ENCODE data around the gene ZNF318.
"Not testable (repeated sequence)": the region's sequence is repeated elsewhere in the genome, so short reads cannot be mapped to it uniquely, and the experiment has no call there.

The ZNF318 gene

DNA sequence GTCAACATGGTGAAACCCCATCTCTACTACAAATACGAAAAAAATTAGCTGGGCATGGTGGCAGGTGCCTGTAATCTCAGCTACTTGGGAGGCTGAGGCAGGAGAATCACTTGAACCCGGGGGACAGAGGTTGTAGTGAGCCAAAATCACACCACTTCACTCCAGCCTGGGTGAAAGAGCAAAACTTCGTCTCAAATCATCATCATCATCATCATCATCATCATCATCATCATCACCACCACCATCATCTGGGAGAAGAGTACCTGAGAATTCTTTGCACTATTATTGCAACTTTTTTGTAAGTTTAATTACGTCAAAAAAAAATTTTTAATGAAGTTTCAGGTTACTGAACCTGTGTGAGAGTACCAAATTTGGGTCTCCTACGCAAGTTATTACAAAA, 17.5 kb downstream of the ZNF318 start:
- H4K91ac ChIP-seq (ENCODE audit: low read length); DNase-seq; H3K14ac ChIP-seq (ENCODE audit: low read length in 2 of 2); H2AFZ ChIP-seq (ENCODE audit: low read depth, low read length); H2BK12ac ChIP-seq (ENCODE audit: low read length in 2 of 2); H3K79me1 ChIP-seq (replicated peaks; ENCODE audit: low read length, poor library complexity, severe bottlenecking); H2BK120ac ChIP-seq (ENCODE audit: low read depth, low read length); H3K18ac ChIP-seq (ENCODE audit: low read depth in 1 of 2, low read length in 2 of 2); H3K4me3 ChIP-seq (ENCODE audit: insufficient read depth in 1 of 2, low read depth in 1 of 2, low read length in 2 of 2); H3K4me1 ChIP-seq (ENCODE audit: control insufficient read depth, insufficient read depth, low read depth, low read length); H3K4me2 ChIP-seq (ENCODE audit: low read length, poor library complexity, severe bottlenecking); H2AK5ac ChIP-seq (ENCODE audit: low read length, severe bottlenecking); H2BK15ac ChIP-seq (ENCODE audit: low read depth, poor library complexity, severe bottlenecking); H3K23ac ChIP-seq (ENCODE audit: low read length in 2 of 2); H2BK5ac ChIP-seq (ENCODE audit: low read depth, low read length, poor library complexity, severe bottlenecking); H3K27ac ChIP-seq (ENCODE audit: low read length, poor library complexity, severe bottlenecking); H3K27me3 ChIP-seq (ENCODE audit: control insufficient read depth in 1 of 2, insufficient read depth in 1 of 2, low read length in 2 of 2); H4K8ac ChIP-seq (ENCODE audit: low read length); H3K9me3 ChIP-seq (ENCODE audit: control insufficient read depth, low read length); H3K9ac ChIP-seq (ENCODE audit: low read length); H3K4ac ChIP-seq (ENCODE audit: low read depth in 1 of 2, low read length in 2 of 2): not testable (repeated sequence)
- peaks cover 19 to 79% of the 10 kb centered on the region in 2 experiments for H3K36me3 ChIP-seq (ENCODE audit: control insufficient read depth in 1 of 2, insufficient read depth in 2 of 2, low read depth in 1 of 2, low read length in 2 of 2)
- WGBS = 97% methylated on average over 4 of the region's 5 CpGs

DNA sequence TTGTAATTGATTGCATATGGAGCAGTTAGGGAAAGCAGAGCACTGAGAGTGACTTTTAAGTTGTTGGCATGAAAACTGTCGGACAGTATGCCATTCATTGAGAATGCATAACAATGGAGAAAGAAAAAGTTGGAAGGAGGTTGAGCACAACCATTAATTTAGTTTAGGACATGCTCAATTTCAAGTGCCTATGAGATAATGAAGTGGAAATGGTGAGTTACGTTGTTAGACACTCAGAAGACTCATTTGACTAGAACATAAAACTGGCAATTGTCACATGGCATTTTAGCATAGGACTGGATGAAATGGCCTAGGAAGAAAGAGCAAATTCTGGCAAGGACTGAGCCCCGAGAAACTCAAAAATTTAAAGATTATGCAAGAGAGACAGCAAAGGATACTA, 22.0 kb downstream of the ZNF318 start:
- H3K4me3 ChIP-seq (ENCODE audit: insufficient read depth in 1 of 2, low read depth in 1 of 2, low read length in 2 of 2) = no peak overlapping the region
- H4K8ac ChIP-seq (ENCODE audit: low read length) = no peak overlapping the region
- H2BK12ac ChIP-seq (ENCODE audit: low read length in 2 of 2) = no peak overlapping the region
- no peak overlapping the region for H3K27ac ChIP-seq (ENCODE audit: low read length, poor library complexity, severe bottlenecking)
- H2AK5ac ChIP-seq (ENCODE audit: low read length, severe bottlenecking) = no peak overlapping the region
- no peak overlapping the region for H3K4me2 ChIP-seq (ENCODE audit: low read length, poor library complexity, severe bottlenecking)
- no peaks in the 10 kb centered on the region for H3K9me3 ChIP-seq (ENCODE audit: control insufficient read depth, low read length)
- no peak overlapping the region for H3K9ac ChIP-seq (ENCODE audit: low read length)
- no peak overlapping the region for H4K91ac ChIP-seq (ENCODE audit: low read length)
- H2BK120ac ChIP-seq (ENCODE audit: low read depth, low read length) = no peak overlapping the region
- WGBS = 97% methylated on average over 3 of the region's 3 CpGs
- peaks cover 12 to 80% of the 10 kb centered on the region in 2 experiments for H3K36me3 ChIP-seq (ENCODE audit: control insufficient read depth in 1 of 2, insufficient read depth in 2 of 2, low read depth in 1 of 2, low read length in 2 of 2)
- no peak overlapping the region for H2BK5ac ChIP-seq (ENCODE audit: low read depth, low read length, poor library complexity, severe bottlenecking)
- no peaks in the 10 kb centered on the region for H3K79me1 ChIP-seq (replicated peaks; ENCODE audit: low read length, poor library complexity, severe bottlenecking)
- no peak overlapping the region for H3K18ac ChIP-seq (ENCODE audit: low read depth in 1 of 2, low read length in 2 of 2)
- H3K14ac ChIP-seq (ENCODE audit: low read length in 2 of 2) = no peak overlapping the region
- H3K27me3 ChIP-seq (ENCODE audit: control insufficient read depth in 1 of 2, insufficient read depth in 1 of 2, low read length in 2 of 2) = no peaks in the 10 kb centered on the region
- no peak overlapping the region for H2BK15ac ChIP-seq (ENCODE audit: low read depth, poor library complexity, severe bottlenecking)
- no peaks in the 10 kb centered on the region for H3K4me1 ChIP-seq (ENCODE audit: control insufficient read depth, insufficient read depth, low read depth, low read length)
- H2AFZ ChIP-seq (ENCODE audit: low read depth, low read length) = no peak overlapping the region
- no peak overlapping the region for H3K23ac ChIP-seq (ENCODE audit: low read length in 2 of 2)
- no peak overlapping the region for H3K4ac ChIP-seq (ENCODE audit: low read depth in 1 of 2, low read length in 2 of 2)
- DNase-seq = no peak

DNA sequence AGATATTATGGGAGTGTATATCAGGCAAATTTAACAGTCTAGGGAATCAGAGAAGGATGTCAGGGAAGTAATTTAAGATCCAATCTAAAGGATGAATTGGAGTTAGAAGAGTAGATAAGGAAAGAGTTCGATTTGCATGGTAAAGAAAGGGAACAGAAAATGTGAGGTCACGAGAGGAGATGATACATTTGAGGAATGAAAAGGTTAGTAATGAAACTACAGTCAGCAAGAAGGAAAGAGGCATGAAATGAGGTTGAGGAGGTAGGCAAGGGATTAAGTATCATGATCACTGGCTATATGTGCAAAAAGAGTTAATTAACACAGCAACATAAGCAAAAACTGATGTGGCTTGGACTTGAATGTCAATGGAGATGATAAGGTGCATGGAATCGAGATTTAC, 22.4 kb downstream of the ZNF318 start:
- Histone ChIP-seq H2BK15ac (ENCODE audit: low read depth, poor library complexity, severe bottlenecking) (no peak overlapping the region), H3K9me3 (ENCODE audit: control insufficient read depth, low read length) (no peaks in the 10 kb centered on the region), H3K36me3 (ENCODE audit: control insufficient read depth in 1 of 2, insufficient read depth in 2 of 2, low read depth in 1 of 2, low read length in 2 of 2) (peaks cover 14 to 80% of the 10 kb centered on the region in 2 experiments), H2BK120ac (ENCODE audit: low read depth, low read length) (no peak overlapping the region), H2AK5ac (ENCODE audit: low read length, severe bottlenecking) (no peak overlapping the region), H2BK5ac (ENCODE audit: low read depth, low read length, poor library complexity, severe bottlenecking) (no peak overlapping the region), H3K23ac (ENCODE audit: low read length in 2 of 2) (no peak overlapping the region), H3K4me3 (ENCODE audit: insufficient read depth in 1 of 2, low read depth in 1 of 2, low read length in 2 of 2) (no peak overlapping the region), H4K8ac (ENCODE audit: low read length) (no peak overlapping the region), H4K91ac (ENCODE audit: low read length) (no peak overlapping the region), H3K4ac (ENCODE audit: low read depth in 1 of 2, low read length in 2 of 2) (no peak overlapping the region), H3K27me3 (ENCODE audit: control insufficient read depth in 1 of 2, insufficient read depth in 1 of 2, low read length in 2 of 2) (no peaks in the 10 kb centered on the region), H3K4me2 (ENCODE audit: low read length, poor library complexity, severe bottlenecking) (no peak overlapping the region), H2AFZ (ENCODE audit: low read depth, low read length) (no peak overlapping the region), H2BK12ac (ENCODE audit: low read length in 2 of 2) (no peak overlapping the region), H3K79me1 (replicated peaks; ENCODE audit: low read length, poor library complexity, severe bottlenecking) (no peaks in the 10 kb centered on the region), H3K14ac (ENCODE audit: low read length in 2 of 2) (no peak overlapping the region), H3K4me1 (ENCODE audit: control insufficient read depth, insufficient read depth, low read depth, low read length) (no peaks in the 10 kb centered on the region), H3K9ac (ENCODE audit: low read length) (no peak overlapping the region), H3K27ac (ENCODE audit: low read length, poor library complexity, severe bottlenecking) (no peak overlapping the region), H3K18ac (ENCODE audit: low read depth in 1 of 2, low read length in 2 of 2) (no peak overlapping the region)
- DNase-seq = no peak
- WGBS = 94% methylated on average over 3 of the region's 3 CpGs

DNA sequence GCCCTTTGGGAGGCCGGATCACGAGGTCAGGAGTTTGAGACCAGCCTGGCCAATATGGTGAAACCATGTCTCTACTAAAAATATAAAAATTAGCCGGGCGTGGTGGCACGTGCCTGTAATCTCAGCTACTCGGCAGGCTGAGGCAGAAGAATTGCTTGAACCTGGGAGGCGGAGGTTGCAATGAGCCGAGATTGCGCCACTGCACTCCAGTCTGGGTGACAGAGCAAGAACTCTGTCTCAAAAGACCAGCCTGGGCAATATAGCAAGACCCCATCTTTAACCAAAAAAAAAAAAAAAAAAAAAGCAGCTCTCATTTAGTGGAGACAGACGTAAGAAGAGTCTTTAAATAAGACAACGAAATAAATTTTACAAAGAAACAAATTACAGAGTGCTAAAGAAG, 23.2 kb downstream of the ZNF318 start:
- WGBS = over 99% methylated on average over 11 of the region's 11 CpGs

More for the DNA sequence above, 23.2 kb downstream of the ZNF318 start:
- not testable (repeated sequence) for H4K8ac ChIP-seq (ENCODE audit: low read length); H2AK5ac ChIP-seq (ENCODE audit: low read length, severe bottlenecking); H3K4me2 ChIP-seq (ENCODE audit: low read length, poor library complexity, severe bottlenecking); H4K91ac ChIP-seq (ENCODE audit: low read length); H3K27me3 ChIP-seq (ENCODE audit: control insufficient read depth in 1 of 2, insufficient read depth in 1 of 2, low read length in 2 of 2); H3K23ac ChIP-seq (ENCODE audit: low read length in 2 of 2); H3K9ac ChIP-seq (ENCODE audit: low read length); H3K27ac ChIP-seq (ENCODE audit: low read length, poor library complexity, severe bottlenecking); H2BK15ac ChIP-seq (ENCODE audit: low read depth, poor library complexity, severe bottlenecking); H2BK12ac ChIP-seq (ENCODE audit: low read length in 2 of 2); H2BK120ac ChIP-seq (ENCODE audit: low read depth, low read length); H2BK5ac ChIP-seq (ENCODE audit: low read depth, low read length, poor library complexity, severe bottlenecking); H3K14ac ChIP-seq (ENCODE audit: low read length in 2 of 2); H3K4me3 ChIP-seq (ENCODE audit: insufficient read depth in 1 of 2, low read depth in 1 of 2, low read length in 2 of 2); H3K4ac ChIP-seq (ENCODE audit: low read depth in 1 of 2, low read length in 2 of 2); H3K18ac ChIP-seq (ENCODE audit: low read depth in 1 of 2, low read length in 2 of 2); H3K4me1 ChIP-seq (ENCODE audit: control insufficient read depth, insufficient read depth, low read depth, low read length); DNase-seq; H3K79me1 ChIP-seq (replicated peaks; ENCODE audit: low read length, poor library complexity, severe bottlenecking); H3K9me3 ChIP-seq (ENCODE audit: control insufficient read depth, low read length); H2AFZ ChIP-seq (ENCODE audit: low read depth, low read length)
- peaks cover 14 to 85% of the 10 kb centered on the region in 2 experiments for H3K36me3 ChIP-seq (ENCODE audit: control insufficient read depth in 1 of 2, insufficient read depth in 2 of 2, low read depth in 1 of 2, low read length in 2 of 2)

All from mesenchymal stem cell (in vitro differentiated cells and primary cell).